Measurements from ENCODE around the gene GNPNAT1. TPM values are rescaled to one million over a fixed set of nuclear protein-coding genes. Genes with fewer than 3 reads are reported as not detected.

GNPNAT1 gene
- total and polyA plus RNA-seq, 2 of the 4 experiments (the other 2 are of a cell fraction) = 19.4 to 30.5 TPM

DNA sequence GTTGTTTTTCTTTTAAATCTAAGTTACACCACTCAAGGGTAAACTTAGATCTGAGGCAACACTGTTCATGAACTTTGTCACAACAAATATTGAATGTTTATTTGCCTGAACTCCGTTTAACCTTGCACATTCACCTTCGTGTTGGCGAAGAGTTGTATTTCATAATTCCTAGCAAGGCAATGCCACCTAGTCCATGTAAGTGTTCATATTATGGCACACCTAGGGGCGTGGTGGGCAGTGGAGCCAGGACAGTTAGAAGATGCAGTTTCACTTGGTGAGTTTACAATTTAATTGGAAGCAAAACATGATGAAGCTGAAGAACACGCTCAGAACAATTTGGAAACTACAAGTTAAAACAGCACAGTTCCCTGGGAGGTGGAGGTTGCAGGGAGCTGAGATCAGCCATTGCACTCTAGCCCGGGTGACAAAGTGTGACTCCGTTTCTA lies 30.4 kb upstream of the GNPNAT1 start:
- Histone ChIP-seq H3K23ac (ENCODE audit: low read depth, low read length) (peak overlapping the region; percentile 74), H2BK15ac (ENCODE audit: low read depth, low read length) (no peak overlapping the region), H4K91ac (ENCODE audit: insufficient read depth, low read depth, low read length) (no peak overlapping the region), H3K14ac (replicated peaks; ENCODE audit: low read depth, low read length) (peak overlapping the region; percentile 77; the same call in 1 of the 2 replicates), H4K8ac (ENCODE audit: low read depth in 2 of 2, low read length in 2 of 2) (no peak overlapping the region), H2AK9ac (replicated peaks; ENCODE audit: low read depth, low read length, poor library complexity) (peak overlapping the region; percentile 63), H3K9me1 (ENCODE audit: insufficient read depth, low read length) (peaks cover 3% of the 10 kb centered on the region; the same call in 1 of the 2 replicates), H2BK5ac (ENCODE audit: low read depth, low read length, poor library complexity, severe bottlenecking) (no peak overlapping the region), H3K4me3 (ENCODE audit: insufficient read depth, low read depth, low read length) (no peak overlapping the region), H4K20me1 (ENCODE audit: insufficient read depth, low read length) (no peaks in the 10 kb centered on the region), H3K18ac (ENCODE audit: low read depth, low read length) (no peak overlapping the region), H3K56ac (ENCODE audit: extremely low read depth, insufficient read depth, low read length) (no peak overlapping the region), H3K4me2 (ENCODE audit: low read depth, low read length) (no peak overlapping the region), H3K27ac (ENCODE audit: insufficient read depth, low read length) (no peak overlapping the region), H2AK5ac (ENCODE audit: low read depth, low read length) (0 out of 2 replicates have a peak overlapping the region, but pooled peaks have one; percentile 59), H2AFZ (replicated peaks; ENCODE audit: low read length, poor library complexity) (no peak overlapping the region), H3K4ac (ENCODE audit: low read depth, low read length) (no peak overlapping the region), H4K5ac (ENCODE audit: low read depth, low read length) (no peak overlapping the region), H2BK120ac (ENCODE audit: low read depth, low read length) (peak overlapping the region; percentile 60), H3K9me3 (ENCODE audit: control insufficient read depth, insufficient read depth, low read length) (no peaks in the 10 kb centered on the region), H3K36me3 (ENCODE audit: control insufficient read depth, insufficient read depth, low read length) (no peaks in the 10 kb centered on the region), H3K9ac (ENCODE audit: low read depth, low read length) (no peak overlapping the region), H3K4me1 (ENCODE audit: control insufficient read depth, insufficient read depth, low read length) (0 out of 2 replicates have a peak, but pooled peaks cover 1% of the 10 kb centered on the region), H3K79me1 (ENCODE audit: low read depth in 1 of 2, low read length in 2 of 2) (no peaks in the 10 kb centered on the region), H3K27me3 (ENCODE audit: control insufficient read depth, insufficient read depth, low read length) (no peaks in the 10 kb centered on the region), H2BK20ac (ENCODE audit: low read depth, low read length) (peak overlapping the region; percentile 67; the same call in 1 of the 2 replicates)
- ATAC-seq (ENCODE audit: low read depth) (no peak), DNase-seq (no peak)
- in situ Hi-C loops (cut with MboI; ENCODE audit: low sequenced_read_pairs) = loop anchor here (5.0 kb wide), 1 partner anchor 235 kb away; no protein-coding TSS in a partner anchor
- WGBS, 2 experiments (ENCODE audit: extremely low coverage in 2 of 2, insufficient read length in 1 of 2) = 60% methylated on average over 1 of the region's 7 CpGs; no CpG with 5 or more reads in 1 of the 2 experiments
- dilution Hi-C loops (cut with HindIII; ENCODE audit: low sequenced_read_pairs, unreplicated experiment) = no loop called here
- CTCF ChIA-PET = interaction anchor here (0.5 kb wide), 1 partner anchor 245 kb away, joined by 3 read pairs; no protein-coding TSS in a partner anchor
- POLR2A ChIA-PET (ENCODE audit: unreplicated experiment) = no interaction called here
- TF ChIP-seq BHLHE40 (IDR thresholded peaks at IDR 0.05; ENCODE audit: low read depth, low read length) = no peak
- TF ChIP-seq RFX5 (IDR thresholded peaks at IDR 0.05; ENCODE audit: low read depth, low read length) = no peak
- TF ChIP-seq, protein P1, sequence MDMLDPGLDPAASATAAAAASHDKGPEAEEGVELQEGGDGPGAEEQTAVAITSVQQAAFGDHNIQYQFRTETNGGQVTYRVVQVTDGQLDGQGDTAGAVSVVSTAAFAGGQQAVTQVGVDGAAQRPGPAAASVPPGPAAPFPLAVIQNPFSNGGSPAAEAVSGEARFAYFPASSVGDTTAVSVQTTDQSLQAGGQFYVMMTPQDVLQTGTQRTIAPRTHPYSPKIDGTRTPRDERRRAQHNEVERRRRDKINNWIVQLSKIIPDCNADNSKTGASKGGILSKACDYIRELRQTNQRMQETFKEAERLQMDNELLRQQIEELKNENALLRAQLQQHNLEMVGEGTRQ (IDR thresholded peaks at IDR 0.05; ENCODE audit: low read depth, low read length) = no peak
- TF ChIP-seq, protein P2, sequence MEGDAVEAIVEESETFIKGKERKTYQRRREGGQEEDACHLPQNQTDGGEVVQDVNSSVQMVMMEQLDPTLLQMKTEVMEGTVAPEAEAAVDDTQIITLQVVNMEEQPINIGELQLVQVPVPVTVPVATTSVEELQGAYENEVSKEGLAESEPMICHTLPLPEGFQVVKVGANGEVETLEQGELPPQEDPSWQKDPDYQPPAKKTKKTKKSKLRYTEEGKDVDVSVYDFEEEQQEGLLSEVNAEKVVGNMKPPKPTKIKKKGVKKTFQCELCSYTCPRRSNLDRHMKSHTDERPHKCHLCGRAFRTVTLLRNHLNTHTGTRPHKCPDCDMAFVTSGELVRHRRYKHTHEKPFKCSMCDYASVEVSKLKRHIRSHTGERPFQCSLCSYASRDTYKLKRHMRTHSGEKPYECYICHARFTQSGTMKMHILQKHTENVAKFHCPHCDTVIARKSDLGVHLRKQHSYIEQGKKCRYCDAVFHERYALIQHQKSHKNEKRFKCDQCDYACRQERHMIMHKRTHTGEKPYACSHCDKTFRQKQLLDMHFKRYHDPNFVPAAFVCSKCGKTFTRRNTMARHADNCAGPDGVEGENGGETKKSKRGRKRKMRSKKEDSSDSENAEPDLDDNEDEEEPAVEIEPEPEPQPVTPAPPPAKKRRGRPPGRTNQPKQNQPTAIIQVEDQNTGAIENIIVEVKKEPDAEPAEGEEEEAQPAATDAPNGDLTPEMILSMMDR (conservative IDR thresholded peaks at IDR 0.05; ENCODE audit: low read depth, low read length) = no peak
- no peak for TF ChIP-seq RCOR1 (IDR thresholded peaks at IDR 0.05; ENCODE audit: insufficient replicate concordance, low read length)
- TF ChIP-seq SMC3 (IDR thresholded peaks at IDR 0.05; ENCODE audit: low read depth, low read length) = no peak
- TF ChIP-seq CHD1 (IDR thresholded peaks at IDR 0.05; ENCODE audit: low read depth, low read length) = no peak
- TF ChIP-seq MAZ (IDR thresholded peaks at IDR 0.05; ENCODE audit: borderline replicate concordance, low read depth, low read length) = no peak
- TF ChIP-seq, protein P3, sequence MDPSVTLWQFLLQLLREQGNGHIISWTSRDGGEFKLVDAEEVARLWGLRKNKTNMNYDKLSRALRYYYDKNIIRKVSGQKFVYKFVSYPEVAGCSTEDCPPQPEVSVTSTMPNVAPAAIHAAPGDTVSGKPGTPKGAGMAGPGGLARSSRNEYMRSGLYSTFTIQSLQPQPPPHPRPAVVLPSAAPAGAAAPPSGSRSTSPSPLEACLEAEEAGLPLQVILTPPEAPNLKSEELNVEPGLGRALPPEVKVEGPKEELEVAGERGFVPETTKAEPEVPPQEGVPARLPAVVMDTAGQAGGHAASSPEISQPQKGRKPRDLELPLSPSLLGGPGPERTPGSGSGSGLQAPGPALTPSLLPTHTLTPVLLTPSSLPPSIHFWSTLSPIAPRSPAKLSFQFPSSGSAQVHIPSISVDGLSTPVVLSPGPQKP (IDR thresholded peaks at IDR 0.05; ENCODE audit: borderline replicate concordance, low read depth, low read length) = no peak
- intact Hi-C loops (cut with micrococcal nuclease) = loop anchor here (5.0 to 10.0 kb wide), 2 partner anchors 123 to 485 kb away; no protein-coding TSS in a partner anchor
- BruUV-seq (replicated peaks) = no TSS peak

All from IMR-90 (cell line).